ENCODE measurements around the gene LRRK1. TPM values are rescaled to one million over a fixed set of nuclear protein-coding genes. Genes with fewer than 3 reads are reported as not detected.

Gene LRRK1
- polyA plus RNA-seq, 2 of the 4 experiments (the other 2 are of a cell fraction) = 12.2 to 17.7 TPM

DNA sequence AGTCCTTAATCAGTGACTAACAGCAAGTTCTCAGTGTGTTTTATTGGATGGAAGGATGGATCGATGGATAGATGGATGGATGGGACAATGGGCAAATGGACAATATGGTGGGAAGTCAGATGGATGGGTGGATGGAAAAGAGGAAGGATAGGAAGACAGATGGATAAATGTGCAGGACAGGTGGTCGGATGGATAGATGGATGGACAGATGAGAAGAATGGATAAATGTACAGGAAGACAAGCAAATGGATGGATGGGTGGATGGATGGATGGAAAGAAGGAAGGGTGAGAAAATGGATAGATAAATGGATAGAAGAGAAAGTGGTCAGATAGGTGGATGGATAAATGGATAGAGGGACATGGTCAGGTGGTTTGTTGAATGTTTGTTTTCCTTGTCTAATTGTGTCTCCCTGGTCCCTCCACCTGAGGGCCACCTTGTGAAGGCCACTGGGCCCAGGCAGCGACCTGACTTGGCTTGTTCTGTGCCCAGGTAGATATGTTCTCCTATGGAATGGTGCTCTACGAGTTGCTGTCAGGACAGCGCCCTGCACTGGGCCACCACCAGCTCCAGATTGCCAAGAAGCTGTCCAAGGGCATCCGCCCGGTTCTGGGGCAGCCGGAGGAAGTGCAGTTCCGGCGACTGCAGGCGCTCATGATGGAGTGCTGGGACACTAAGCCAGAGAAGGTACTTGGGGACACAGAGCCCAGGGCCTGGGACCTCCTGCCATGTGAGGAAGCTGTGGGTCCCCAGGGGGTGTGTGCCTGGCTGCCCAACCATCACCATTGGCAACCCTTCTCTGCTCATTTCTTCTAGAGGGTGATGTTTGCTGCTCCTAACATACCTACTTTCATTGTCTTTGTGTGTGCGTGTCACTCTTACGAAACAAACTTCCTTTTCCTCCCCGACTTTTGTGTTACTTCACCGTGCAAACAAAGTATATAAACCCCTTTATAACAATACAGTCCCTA, 137.5 kb downstream of the LRRK1 start:
- Histone ChIP-seq H3K4me3 (no peak overlapping the region), H3K4me1 (no peaks in the 10 kb centered on the region), H3K9me3 (no peaks in the 10 kb centered on the region), H3K4me2 (no peak overlapping the region), H3K27ac (no peak overlapping the region)
- no peak for DNase-seq (ENCODE audit: low read depth in 1 of 2, low spot score in 1 of 2)
- no peak for TF ChIP-seq HOXB5 (CRISPR knock-in tag; IDR thresholded peaks at IDR 0.05)
- TF ChIP-seq, protein P1, sequence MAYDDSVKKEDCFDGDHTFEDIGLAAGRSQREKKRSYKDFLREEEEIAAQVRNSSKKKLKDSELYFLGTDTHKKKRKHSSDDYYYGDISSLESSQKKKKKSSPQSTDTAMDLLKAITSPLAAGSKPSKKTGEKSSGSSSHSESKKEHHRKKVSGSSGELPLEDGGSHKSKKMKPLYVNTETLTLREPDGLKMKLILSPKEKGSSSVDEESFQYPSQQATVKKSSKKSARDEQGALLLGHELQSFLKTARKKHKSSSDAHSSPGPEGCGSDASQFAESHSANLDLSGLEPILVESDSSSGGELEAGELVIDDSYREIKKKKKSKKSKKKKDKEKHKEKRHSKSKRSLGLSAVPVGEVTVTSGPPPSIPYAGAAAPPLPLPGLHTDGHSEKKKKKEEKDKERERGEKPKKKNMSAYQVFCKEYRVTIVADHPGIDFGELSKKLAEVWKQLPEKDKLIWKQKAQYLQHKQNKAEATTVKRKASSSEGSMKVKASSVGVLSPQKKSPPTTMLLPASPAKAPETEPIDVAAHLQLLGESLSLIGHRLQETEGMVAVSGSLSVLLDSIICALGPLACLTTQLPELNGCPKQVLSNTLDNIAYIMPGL (CRISPR knock-in tag; IDR thresholded peaks at IDR 0.05; ENCODE audit: borderline replicate concordance) = no peak
- TF ChIP-seq ZNF302 (CRISPR knock-in tag; IDR thresholded peaks at IDR 0.05) = no peak
- no peak for TF ChIP-seq TP53 (CRISPR knock-in tag; IDR thresholded peaks at IDR 0.05)
- TF ChIP-seq GATA3 (IDR thresholded peaks at IDR 0.05; ENCODE audit: borderline replicate concordance) = no peak
- TF ChIP-seq, protein P2, sequence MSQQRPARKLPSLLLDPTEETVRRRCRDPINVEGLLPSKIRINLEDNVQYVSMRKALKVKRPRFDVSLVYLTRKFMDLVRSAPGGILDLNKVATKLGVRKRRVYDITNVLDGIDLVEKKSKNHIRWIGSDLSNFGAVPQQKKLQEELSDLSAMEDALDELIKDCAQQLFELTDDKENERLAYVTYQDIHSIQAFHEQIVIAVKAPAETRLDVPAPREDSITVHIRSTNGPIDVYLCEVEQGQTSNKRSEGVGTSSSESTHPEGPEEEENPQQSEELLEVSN (IDR thresholded peaks at IDR 0.05; ENCODE audit: borderline replicate concordance, low read depth) = no peak
- no peak for TF ChIP-seq JUN (IDR thresholded peaks at IDR 0.05)
- no peak for TF ChIP-seq MAFK (IDR thresholded peaks at IDR 0.05; ENCODE audit: partially characterized antibody)
- no peak for TF ChIP-seq RARB (CRISPR knock-in tag; IDR thresholded peaks at IDR 0.05)
- TF ChIP-seq, protein P3, sequence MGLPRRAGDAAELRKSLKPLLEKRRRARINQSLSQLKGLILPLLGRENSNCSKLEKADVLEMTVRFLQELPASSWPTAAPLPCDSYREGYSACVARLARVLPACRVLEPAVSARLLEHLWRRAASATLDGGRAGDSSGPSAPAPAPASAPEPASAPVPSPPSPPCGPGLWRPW (IDR thresholded peaks at IDR 0.05) = no peak
- TF ChIP-seq POLR2AphosphoS2 (conservative IDR thresholded peaks at IDR 0.05; ENCODE audit: low read length) = no peak
- TF ChIP-seq SREBF2 (IDR thresholded peaks at IDR 0.05) = no peak
- TF ChIP-seq FOSB (CRISPR knock-in tag; IDR thresholded peaks at IDR 0.05) = no peak
- TF ChIP-seq HOXB13 (CRISPR knock-in tag; IDR thresholded peaks at IDR 0.05; ENCODE audit: low read depth) = no peak
- ChIA-PET POLR2A (no interaction called here), CTCF (interaction anchor here (1.3 to 1.8 kb wide), 4 partner anchors 9 to 49 kb away, joined by 3 to 5 read pairs (median 4); no protein-coding TSS in a partner anchor)
- FAIRE-seq = no peak
- ATAC-seq = no peak
- WGBS (ENCODE audit: missing lambda C conversion rate) = 93% methylated on average over 15 of the region's 15 CpGs

DNA sequence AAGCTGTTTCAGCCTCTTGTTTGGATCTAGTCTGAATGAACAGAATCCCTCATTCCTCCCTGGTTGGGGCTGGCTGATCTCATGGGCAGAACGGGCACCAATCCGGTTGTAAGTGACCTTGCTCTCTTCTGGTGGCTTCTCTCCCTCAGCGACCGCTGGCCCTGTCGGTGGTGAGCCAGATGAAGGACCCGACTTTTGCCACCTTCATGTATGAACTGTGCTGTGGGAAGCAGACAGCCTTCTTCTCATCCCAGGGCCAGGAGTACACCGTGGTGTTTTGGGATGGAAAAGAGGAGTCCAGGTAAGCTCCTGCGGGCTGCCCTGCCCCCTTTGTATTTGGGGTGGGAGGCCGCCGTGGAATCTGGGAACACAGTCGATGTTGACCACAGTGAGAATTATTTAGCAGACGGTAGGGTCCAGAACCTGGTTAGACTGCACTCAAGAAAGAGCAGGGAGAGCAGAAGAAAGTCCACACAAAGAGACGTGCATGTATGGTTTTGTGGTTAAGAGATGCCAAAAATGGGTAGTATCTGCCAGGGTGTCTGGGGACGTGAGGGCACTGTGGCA, 138.8 kb downstream of the LRRK1 start:
- ChIA-PET CTCF (interaction anchor here (0.9 to 1.8 kb wide), 2 partner anchors 50 to 200 kb away, joined by 3 to 5 read pairs; no protein-coding TSS in a partner anchor), POLR2A (no interaction called here)
- no peak for TF ChIP-seq HEYL (CRISPR knock-in tag; IDR thresholded peaks at IDR 0.05)
- TF ChIP-seq, protein P4, sequence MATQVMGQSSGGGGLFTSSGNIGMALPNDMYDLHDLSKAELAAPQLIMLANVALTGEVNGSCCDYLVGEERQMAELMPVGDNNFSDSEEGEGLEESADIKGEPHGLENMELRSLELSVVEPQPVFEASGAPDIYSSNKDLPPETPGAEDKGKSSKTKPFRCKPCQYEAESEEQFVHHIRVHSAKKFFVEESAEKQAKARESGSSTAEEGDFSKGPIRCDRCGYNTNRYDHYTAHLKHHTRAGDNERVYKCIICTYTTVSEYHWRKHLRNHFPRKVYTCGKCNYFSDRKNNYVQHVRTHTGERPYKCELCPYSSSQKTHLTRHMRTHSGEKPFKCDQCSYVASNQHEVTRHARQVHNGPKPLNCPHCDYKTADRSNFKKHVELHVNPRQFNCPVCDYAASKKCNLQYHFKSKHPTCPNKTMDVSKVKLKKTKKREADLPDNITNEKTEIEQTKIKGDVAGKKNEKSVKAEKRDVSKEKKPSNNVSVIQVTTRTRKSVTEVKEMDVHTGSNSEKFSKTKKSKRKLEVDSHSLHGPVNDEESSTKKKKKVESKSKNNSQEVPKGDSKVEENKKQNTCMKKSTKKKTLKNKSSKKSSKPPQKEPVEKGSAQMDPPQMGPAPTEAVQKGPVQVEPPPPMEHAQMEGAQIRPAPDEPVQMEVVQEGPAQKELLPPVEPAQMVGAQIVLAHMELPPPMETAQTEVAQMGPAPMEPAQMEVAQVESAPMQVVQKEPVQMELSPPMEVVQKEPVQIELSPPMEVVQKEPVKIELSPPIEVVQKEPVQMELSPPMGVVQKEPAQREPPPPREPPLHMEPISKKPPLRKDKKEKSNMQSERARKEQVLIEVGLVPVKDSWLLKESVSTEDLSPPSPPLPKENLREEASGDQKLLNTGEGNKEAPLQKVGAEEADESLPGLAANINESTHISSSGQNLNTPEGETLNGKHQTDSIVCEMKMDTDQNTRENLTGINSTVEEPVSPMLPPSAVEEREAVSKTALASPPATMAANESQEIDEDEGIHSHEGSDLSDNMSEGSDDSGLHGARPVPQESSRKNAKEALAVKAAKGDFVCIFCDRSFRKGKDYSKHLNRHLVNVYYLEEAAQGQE (IDR thresholded peaks at IDR 0.05) = no peak
- no peak for TF ChIP-seq NR3C1 (IDR thresholded peaks at IDR 0.05)
- TF ChIP-seq HOXB13 (CRISPR knock-in tag; IDR thresholded peaks at IDR 0.05; ENCODE audit: low read depth) = no peak
- TF ChIP-seq RARB (CRISPR knock-in tag; IDR thresholded peaks at IDR 0.05) = no peak
- TF ChIP-seq, protein P5, sequence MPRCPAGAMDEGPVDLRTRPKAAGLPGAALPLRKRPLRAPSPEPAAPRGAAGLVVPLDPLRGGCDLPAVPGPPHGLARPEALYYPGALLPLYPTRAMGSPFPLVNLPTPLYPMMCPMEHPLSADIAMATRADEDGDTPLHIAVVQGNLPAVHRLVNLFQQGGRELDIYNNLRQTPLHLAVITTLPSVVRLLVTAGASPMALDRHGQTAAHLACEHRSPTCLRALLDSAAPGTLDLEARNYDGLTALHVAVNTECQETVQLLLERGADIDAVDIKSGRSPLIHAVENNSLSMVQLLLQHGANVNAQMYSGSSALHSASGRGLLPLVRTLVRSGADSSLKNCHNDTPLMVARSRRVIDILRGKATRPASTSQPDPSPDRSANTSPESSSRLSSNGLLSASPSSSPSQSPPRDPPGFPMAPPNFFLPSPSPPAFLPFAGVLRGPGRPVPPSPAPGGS (IDR thresholded peaks at IDR 0.05) = no peak
- TF ChIP-seq JUN (IDR thresholded peaks at IDR 0.05) = no peak
- no peak for TF ChIP-seq CBX8 (IDR thresholded peaks at IDR 0.05)
- Histone ChIP-seq H3K9me3 (no peaks in the 10 kb centered on the region), H3K4me2 (no peak overlapping the region), H3K4me3 (no peak overlapping the region), H3K27ac (no peak overlapping the region), H3K4me1 (no peaks in the 10 kb centered on the region)
- WGBS (ENCODE audit: missing lambda C conversion rate) = 86% methylated on average over 14 of the region's 14 CpGs
- no peak for ATAC-seq
- no peak for FAIRE-seq
- DNase-seq (ENCODE audit: low read depth in 1 of 2, low spot score in 1 of 2) = no peak

Data from A549 (cell line).